OCI-M1 (cell line): ENCODE data around the gene ADISSP.
"Not testable (repeated sequence)": the region's sequence is repeated elsewhere in the genome, so short reads cannot be mapped to it uniquely, and the experiment has no call there.

Experiments
- DNase-seq: peaks from one replicate; lab custom pipeline; 2025; lab: John Stamatoyannopoulos, UW

The ADISSP gene

GRCh38 chr20:3797592-3798372, 30.2 kb upstream of the ADISSP start:
- peak; percentile 42 for DNase-seq

- no peak for DNase-seq
Measured at GRCh38 chr20:3797226-3797545, 29.6 kb upstream of the ADISSP start.

- no peak for DNase-seq
Measured at GRCh38 chr20:3796477-3797225, 29.1 kb upstream of the ADISSP start.

GRCh38 chr20:3795511-3796468, 28.2 kb upstream of the ADISSP start, which contains the start of gene CDC25B:
Gene CDC25B (plus strand): TSS chr20:3796310. CDS start chr20:3796532, 222 bp downstream.
- peak; percentile 91 for DNase-seq

- no peak for DNase-seq
Measured at GRCh38 chr20:3794701-3795420, 27.3 kb upstream of the ADISSP start.

- not testable (repeated sequence) for DNase-seq
Measured at GRCh38 chr20:3794168-3794567, 26.6 kb upstream of the ADISSP start.

GRCh38 chr20:3789201-3789600, 21.6 kb upstream of the ADISSP start:
- not testable (repeated sequence) for DNase-seq

GRCh38 chr20:3788685-3789155, 21.2 kb upstream of the ADISSP start:
- peak; percentile 27 for DNase-seq

- no peak for DNase-seq
Measured at GRCh38 chr20:3787324-3788014, 19.9 kb upstream of the ADISSP start.

- peak; percentile 93 for DNase-seq
Measured at GRCh38 chr20:3786665-3787323, 19.2 kb upstream of the ADISSP start, which contains the start of gene CENPB. Gene CENPB (minus strand): TSS chr20:3786740. CDS start chr20:3786483, 257 bp downstream.

- DNase-seq = peak; percentile 42
Measured at GRCh38 chr20:3786126-3786484, 18.6 kb upstream of the ADISSP start.

- no peak for DNase-seq
Measured at GRCh38 chr20:3785240-3786125, 17.9 kb upstream of the ADISSP start.

GRCh38 chr20:3784863-3785239, 17.3 kb upstream of the ADISSP start:
- no peak for DNase-seq

- DNase-seq = no peak
Measured at GRCh38 chr20:3784216-3784853, 16.8 kb upstream of the ADISSP start.

- DNase-seq = no peak
Measured at GRCh38 chr20:3783511-3784195, 16.1 kb upstream of the ADISSP start.

GRCh38 chr20:3783068-3783489, 15.5 kb upstream of the ADISSP start:
- no peak for DNase-seq

GRCh38 chr20:3782597-3782996, 15.0 kb upstream of the ADISSP start:
- DNase-seq = no peak
